Endothelial cell of umbilical vein (primary cell): ENCODE data around the gene REPIN1. TPM values are rescaled to one million over a fixed set of nuclear protein-coding genes. Genes with fewer than 3 reads are reported as not detected.

ENCODE experiments used
- BruUV-seq: library from RNA; stranded (reverse); fragments of 400-500 nt; replicated peaks from 2 replicates; lab custom pipeline; 2021; lab: Mats Ljungman, UMichigan
- CTCF ChIA-PET: fragments of 300-600, 350-600 bp; sonication (Branson Sonifier 250); formaldehyde crosslinking; loops from one replicate; lab custom pipeline; 2021; ENCODE audit warnings: antibody characterized with exemption, inconsistent platforms; lab: Charles Lee
- POLR2A ChIA-PET: fragments of 300-600, 350-600 bp; sonication (Branson Sonifier 250); formaldehyde crosslinking; loops from one replicate; lab custom pipeline; 2021; ENCODE audit warnings: antibody characterized with exemption, inconsistent platforms; lab: Charles Lee
- DNase-seq: peaks from one replicate; pipeline ENCODE4 v3.0.0-alpha.2; 2011; ENCODE audit warnings: low read depth, low spot score
- FAIRE-seq: peaks from 2 replicates; lab custom pipeline; 2011; peaks lifted over from hg19 to GRCh38; lab: Jason Lieb, UNC
- H2AFZ ChIP-seq: 2 replicates; pipeline ENCODE4 v1.6.0; 2012; ENCODE audit warnings: low read depth, low read length, control low read depth, inconsistent platforms
- H3K27ac ChIP-seq: 2 replicates; pipeline ENCODE4 v1.5.1; 2011; ENCODE audit warnings: low read depth, mild to moderate bottlenecking, control low read depth, low read length, moderate library complexity; ENCODE audit not compliant: insufficient read depth
- H3K27me3 ChIP-seq, 2 experiments: 2 replicates each; pipeline versions ENCODE4 v1.6.0 to v1.6.1; 2011; ENCODE audit warnings: low read length in 2 of 2, mixed read lengths in 1 of 2; ENCODE audit not compliant: control insufficient read depth in 2 of 2, insufficient read depth in 2 of 2
- H3K36me3 ChIP-seq, 2 experiments: 2 replicates in 1 of 2; 3 replicates in 1 of 2; pipeline ENCODE4 v1.5.1; 2011; ENCODE audit warnings: low read length in 2 of 2, mild to moderate bottlenecking in 1 of 2, moderate library complexity in 1 of 2; ENCODE audit not compliant: control insufficient read depth in 2 of 2, insufficient read depth in 2 of 2; ENCODE audit errors: extremely low read depth in 1 of 2
- H3K4me1 ChIP-seq: 3 replicates; pipeline ENCODE4 v1.5.1; 2011; ENCODE audit warnings: mild to moderate bottlenecking, low read length; ENCODE audit not compliant: control insufficient read depth, insufficient read depth; ENCODE audit errors: extremely low read depth
- H3K4me2 ChIP-seq: 2 replicates; pipeline ENCODE4 v1.6.1; 2011; ENCODE audit warnings: low read length, control low read depth, mixed read lengths; ENCODE audit not compliant: insufficient read depth
- H3K4me3 ChIP-seq, 3 experiments: fragments of 200-600 bp in 1 of 3; sonication (generic), shearing (Covaris generic) in 1 of 3; replicated peaks in 1 of 3; 2 replicates each; pipeline ENCODE4 v1.5.1; 2011 to 2016; ENCODE audit warnings: control low read depth in 3 of 3, low read length in 3 of 3, mild to moderate bottlenecking in 2 of 3, inconsistent platforms in 1 of 3, low read depth in 1 of 3, moderate library complexity in 1 of 3; ENCODE audit not compliant: insufficient read depth in 1 of 3
- H3K79me2 ChIP-seq: 2 replicates; pipeline ENCODE4 v1.6.0; 2012; ENCODE audit warnings: low read length, inconsistent platforms; ENCODE audit not compliant: control insufficient read depth, insufficient read depth
- H3K9ac ChIP-seq: replicated peaks from 2 replicates; pipeline ENCODE3; 2011; ENCODE audit warnings: low read length, control low read depth; ENCODE audit not compliant: insufficient read depth; ENCODE audit errors: extremely low read depth
- H3K9me1 ChIP-seq: replicated peaks from 3 replicates; pipeline ENCODE4 v1.6.0; 2011; ENCODE audit warnings: mild to moderate bottlenecking, low read length; ENCODE audit not compliant: control insufficient read depth, insufficient read depth; ENCODE audit errors: extremely low read depth
- H3K9me3 ChIP-seq: replicated peaks from 2 replicates; pipeline ENCODE4 v1.5.1; 2012; ENCODE audit warnings: low read length, inconsistent platforms; ENCODE audit not compliant: control insufficient read depth, insufficient read depth
- H4K20me1 ChIP-seq: replicated peaks from 2 replicates; pipeline ENCODE3; 2011; ENCODE audit warnings: mild to moderate bottlenecking, low read length; ENCODE audit not compliant: control insufficient read depth, insufficient read depth; ENCODE audit errors: extremely low read depth
- CTCF ChIP-seq, 2 donors: IDR thresholded peaks; 1 replicate in 1 of 2; 2 replicates in 1 of 2; pipeline ENCODE4 v1.5.1; 2011; ENCODE audit warnings: low read length in 2 of 2, mild to moderate bottlenecking in 2 of 2, moderate library complexity in 2 of 2, control low read depth in 1 of 2, inconsistent platforms in 1 of 2, low read depth in 1 of 2; ENCODE audit not compliant: insufficient read depth in 1 of 2; ENCODE audit errors: extremely low read depth in 1 of 2
- EZH2 ChIP-seq: IDR thresholded peaks from 2 replicates; pipeline ENCODE4 v1.6.1; 2012; ENCODE audit warnings: borderline replicate concordance, low read depth, mild to moderate bottlenecking, moderate library complexity, low read length, inconsistent platforms; ENCODE audit not compliant: severe bottlenecking
- FOS ChIP-seq: IDR thresholded peaks from 2 replicates; pipeline ENCODE4 v1.6.1; 2011; ENCODE audit warnings: mild to moderate bottlenecking, low read length, moderate library complexity, borderline replicate concordance; ENCODE audit not compliant: insufficient read depth
- GATA2 ChIP-seq: IDR thresholded peaks from 2 replicates; pipeline ENCODE4 v1.7.0; 2011; ENCODE audit warnings: low read depth, mild to moderate bottlenecking, moderate library complexity, mixed read lengths, low read length; ENCODE audit not compliant: insufficient read length, insufficient read depth
- POLR2A ChIP-seq: IDR thresholded peaks from 2 replicates; pipeline ENCODE4 v1.6.1; 2012; ENCODE audit warnings: low read depth, mild to moderate bottlenecking, control low read depth, low read length
- dilution Hi-C: fragments of 300-500 bp; cut with MboI; formaldehyde crosslinking; loops from one replicate; pipeline ENCODE4 v1.15.0; 2019; ENCODE audit warnings: low sequenced_read_pairs; ENCODE audit not compliant: extremely low pct_ligation_motif_present
- intact Hi-C: fragments of 100-400 bp; cut with micrococcal nuclease; formaldehyde crosslinking; loops from one replicate; pipeline ENCODE4 v1.10.0; 2022
- polyA plus RNA-seq, 4 experiments: library from polyadenylated mRNA; depleted of rRNA in 3 of 4; stranded (reverse) in 3 of 4; unstranded in 1 of 4; fragments of >200 nt; gene quantifications; 2 replicates each; pipeline versions ENCODE4 v1.2.1 to v1.2.3, GENCODE V29; 2011 to 2012; ENCODE audit warnings: missing spikeins in 1 of 4
- total RNA-seq: library from RNA; stranded (reverse); gene quantifications from 2 replicates; pipeline ENCODE4 v1.2.3, GENCODE V29; 2021
- TF ChIP-seq, protein P1 (sequence below): IDR thresholded peaks from 2 replicates; pipeline ENCODE4 v1.6.1; 2011; ENCODE audit not compliant: insufficient read depth, insufficient read length

Gene REPIN1
- total and polyA plus RNA-seq, 2 donors (not counting 3 experiments of a cell fraction or from before 2014, with no cell fraction given), result 108 to 140 TPM

DNA sequence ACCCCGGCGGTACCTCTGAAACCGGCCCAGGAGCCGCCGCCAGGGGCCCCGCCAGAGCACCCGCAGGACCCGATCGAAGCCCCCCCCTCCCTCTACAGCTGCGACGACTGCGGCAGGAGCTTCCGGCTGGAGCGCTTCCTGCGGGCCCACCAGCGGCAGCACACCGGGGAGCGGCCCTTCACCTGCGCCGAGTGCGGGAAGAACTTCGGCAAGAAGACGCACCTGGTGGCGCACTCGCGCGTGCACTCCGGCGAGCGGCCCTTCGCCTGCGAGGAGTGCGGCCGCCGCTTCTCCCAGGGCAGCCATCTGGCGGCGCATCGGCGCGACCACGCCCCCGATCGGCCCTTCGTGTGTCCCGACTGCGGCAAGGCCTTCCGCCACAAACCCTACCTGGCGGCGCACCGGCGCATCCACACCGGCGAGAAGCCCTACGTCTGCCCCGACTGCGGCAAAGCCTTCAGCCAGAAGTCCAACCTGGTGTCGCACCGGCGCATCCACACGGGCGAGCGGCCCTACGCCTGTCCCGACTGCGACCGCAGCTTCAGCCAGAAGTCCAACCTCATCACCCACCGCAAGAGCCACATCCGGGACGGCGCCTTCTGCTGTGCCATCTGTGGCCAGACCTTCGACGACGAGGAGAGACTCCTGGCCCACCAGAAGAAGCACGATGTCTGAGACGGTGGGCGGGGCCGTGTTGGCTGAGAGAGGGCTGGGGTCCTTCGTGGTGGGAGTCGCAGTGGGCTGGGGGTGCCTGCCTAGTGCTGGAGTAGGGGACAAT lies 3.8 kb downstream of the REPIN1 start:
- Histone ChIP-seq H3K9me3 (no peaks in the 10 kb centered on the region), H3K27me3 (no peaks in the 10 kb centered on the region), H3K9me1 (no peaks in the 10 kb centered on the region), H3K4me3 (no peak overlapping the region), H3K79me2 (peaks cover 54% of the 10 kb centered on the region), H4K20me1 (no peaks in the 10 kb centered on the region), H3K9ac (no peak overlapping the region), H3K27ac (no peak overlapping the region), H2AFZ (no peak overlapping the region), H3K36me3 (peaks cover 15 to 37% of the 10 kb centered on the region in 2 experiments), H3K4me2 (no peak overlapping the region), H3K4me1 (peaks cover 27% of the 10 kb centered on the region)
- ChIA-PET POLR2A (no interaction called here), CTCF (no interaction called here)
- dilution Hi-C loops (no loop called here), intact Hi-C loops (loop anchor here (10.0 kb wide), 1 partner anchor 192 kb away; the partner anchor contains the start of gene GIMAP4)
- TF ChIP-seq FOS (no peak), GATA2 (no peak), POLR2A (no peak), CTCF (IDR thresholded peaks at IDR 0.05; ENCODE audit: extremely low read depth in 1 of 2, insufficient read depth in 1 of 2, low read depth in 1 of 2, low read length in 2 of 2) (no peak), EZH2 (no peak)
- TF ChIP-seq, protein P1, sequence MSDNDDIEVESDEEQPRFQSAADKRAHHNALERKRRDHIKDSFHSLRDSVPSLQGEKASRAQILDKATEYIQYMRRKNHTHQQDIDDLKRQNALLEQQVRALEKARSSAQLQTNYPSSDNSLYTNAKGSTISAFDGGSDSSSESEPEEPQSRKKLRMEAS, result no peak
- BruUV-seq, result no TSS peak
- DNase-seq (no peak), FAIRE-seq (no peak)
